H9 (cell line): ENCODE data around the gene ENOX1. TPM values are rescaled to one million over a fixed set of nuclear protein-coding genes. Genes with fewer than 3 reads are reported as not detected.

Source experiments
- DNase-seq: peaks from one replicate; pipeline ENCODE4 v3.0.0-alpha.2; 2017
- H2AFZ ChIP-seq: one replicate; pipeline ENCODE4 v1.6.1; 2013; ENCODE audit warnings: mild to moderate bottlenecking, low read length, control low read depth, moderate library complexity
- H2AK5ac ChIP-seq: 2 replicates; pipeline ENCODE4 v1.6.1; 2013; ENCODE audit warnings: low read length, control low read depth, mixed read lengths; ENCODE audit not compliant: insufficient read length
- H2BK120ac ChIP-seq: one replicate; pipeline ENCODE4 v1.6.1; 2013; ENCODE audit warnings: low read depth, mild to moderate bottlenecking, low read length, control low read depth, inconsistent platforms; ENCODE audit not compliant: poor library complexity, severe bottlenecking
- H2BK12ac ChIP-seq: 2 replicates; pipeline ENCODE4 v1.6.1; 2013; ENCODE audit warnings: low read length, control low read depth, mixed read lengths, low read depth; ENCODE audit not compliant: insufficient read length
- H2BK15ac ChIP-seq: 2 replicates; pipeline ENCODE4 v1.6.1; 2013; ENCODE audit warnings: low read depth, low read length, control low read depth
- H2BK20ac ChIP-seq: one replicate; pipeline ENCODE4 v1.6.1; 2013; ENCODE audit warnings: low read depth, mild to moderate bottlenecking, low read length, control low read depth, inconsistent platforms; ENCODE audit not compliant: poor library complexity, severe bottlenecking
- H2BK5ac ChIP-seq: 2 replicates; pipeline ENCODE4 v1.6.1; 2013; ENCODE audit warnings: low read length, control low read depth, mixed read lengths; ENCODE audit not compliant: insufficient read length
- H3K14ac ChIP-seq: 2 replicates; pipeline ENCODE4 v1.6.1; 2013; ENCODE audit warnings: low read length, control low read depth; ENCODE audit not compliant: insufficient read depth
- H3K18ac ChIP-seq: 2 replicates; pipeline ENCODE4 v1.6.1; 2013; ENCODE audit warnings: low read depth, mild to moderate bottlenecking, mixed read lengths, low read length, control low read depth; ENCODE audit not compliant: insufficient read length
- H3K23ac ChIP-seq: 2 replicates; pipeline ENCODE4 v1.6.1; 2013; ENCODE audit warnings: low read length, control low read depth, mixed read lengths, low read depth; ENCODE audit not compliant: insufficient read length
- H3K23me2 ChIP-seq: 2 replicates; pipeline ENCODE4 v1.6.1; 2013; ENCODE audit warnings: low read depth, mild to moderate bottlenecking, mixed read lengths, low read length, control low read depth; ENCODE audit not compliant: insufficient read length, poor library complexity, severe bottlenecking
- H3K27ac ChIP-seq: 2 replicates; pipeline ENCODE4 v1.5.1; 2013; ENCODE audit warnings: low read length, control low read depth, mixed read lengths, low read depth; ENCODE audit not compliant: insufficient read length
- H3K27me3 ChIP-seq: 2 replicates; pipeline ENCODE4 v1.6.1; 2013; ENCODE audit warnings: low read length, control low read depth, inconsistent platforms; ENCODE audit not compliant: insufficient read depth
- H3K4ac ChIP-seq: 2 replicates; pipeline ENCODE4 v1.6.1; 2013; ENCODE audit warnings: low read depth, mild to moderate bottlenecking, control low read depth, inconsistent platforms, low read length, moderate library complexity
- H3K4me1 ChIP-seq: 2 replicates; pipeline ENCODE4 v1.6.1; 2013; ENCODE audit warnings: low read length, control low read depth, inconsistent platforms; ENCODE audit not compliant: insufficient read depth
- H3K4me2 ChIP-seq: 2 replicates; pipeline ENCODE4 v1.6.1; 2013; ENCODE audit warnings: low read length, control low read depth, mixed read lengths; ENCODE audit not compliant: insufficient read length, insufficient read depth
- H3K56ac ChIP-seq: 2 replicates; pipeline ENCODE4 v1.6.1; 2013; ENCODE audit warnings: low read depth, mild to moderate bottlenecking, mixed read lengths, low read length, control low read depth; ENCODE audit not compliant: insufficient read length
- H3K79me1 ChIP-seq: 2 replicates; pipeline ENCODE4 v1.6.1; 2013; ENCODE audit warnings: low read depth, mild to moderate bottlenecking, moderate library complexity, low read length, control low read depth, inconsistent platforms; ENCODE audit not compliant: insufficient read depth, poor library complexity, severe bottlenecking
- H3K79me2 ChIP-seq: 2 replicates; pipeline ENCODE4 v1.6.1; 2013; ENCODE audit warnings: low read length, control low read depth, inconsistent platforms; ENCODE audit not compliant: insufficient read depth
- H3K9ac ChIP-seq: 2 replicates; pipeline ENCODE4 v1.6.1; 2013; ENCODE audit warnings: low read length, control low read depth, mixed read lengths; ENCODE audit not compliant: insufficient read length; ENCODE audit errors: extremely low read depth
- H3K9me3 ChIP-seq: one replicate; pipeline ENCODE4 v1.6.1; 2013; ENCODE audit warnings: low read depth, low read length, inconsistent platforms; ENCODE audit not compliant: control insufficient read depth
- H3T11ph ChIP-seq: one replicate; pipeline ENCODE4 v1.6.1; 2013; ENCODE audit warnings: mild to moderate bottlenecking, low read length, control low read depth, inconsistent platforms
- H4K20me1 ChIP-seq: one replicate; pipeline ENCODE4 v1.6.1; 2013; ENCODE audit not compliant: control insufficient read depth, insufficient read length, insufficient read depth
- H4K5ac ChIP-seq: 2 replicates; pipeline ENCODE4 v1.6.1; 2013; ENCODE audit warnings: low read depth, mild to moderate bottlenecking, mixed read lengths, low read length, control low read depth; ENCODE audit not compliant: insufficient read length
- H4K8ac ChIP-seq: replicated peaks from 2 replicates; pipeline ENCODE4 v1.6.1; 2013; ENCODE audit warnings: low read length, control low read depth, mixed read lengths, low read depth; ENCODE audit not compliant: insufficient read length
- H4K91ac ChIP-seq: 2 replicates; pipeline ENCODE4 v1.6.1; 2013; ENCODE audit warnings: low read depth, mild to moderate bottlenecking, moderate library complexity, mixed read lengths, low read length, control low read depth; ENCODE audit not compliant: insufficient read length
- H3K27ac Mint-ChIP-seq, 3 experiments: 2 replicates in 2 of 3; 3 replicates in 1 of 3; pipeline ENCODE4 v1.8.0; 2020 to 2021; ENCODE audit warnings: mixed read lengths in 3 of 3, mild to moderate bottlenecking in 1 of 3, moderate library complexity in 1 of 3
- H3K27me3 Mint-ChIP-seq: 2 replicates; pipeline ENCODE4 v1.8.0; 2021; ENCODE audit warnings: low read depth, mild to moderate bottlenecking, moderate library complexity, mixed read lengths
- H3K36me3 Mint-ChIP-seq, 3 experiments: 2 replicates in 2 of 3; 3 replicates in 1 of 3; pipeline ENCODE4 v1.8.0; 2020 to 2021; ENCODE audit warnings: low read depth in 3 of 3, mixed read lengths in 3 of 3; ENCODE audit not compliant: insufficient read depth in 1 of 3
- H3K4me1 Mint-ChIP-seq, 2 experiments: 2 replicates each; pipeline ENCODE4 v1.8.0; 2020; ENCODE audit warnings: mixed read lengths in 2 of 2
- H3K4me3 Mint-ChIP-seq, 2 experiments: 2 replicates in 1 of 2; 3 replicates in 1 of 2; pipeline ENCODE4 v1.8.0; 2020 to 2021; ENCODE audit warnings: mild to moderate bottlenecking in 2 of 2, mixed read lengths in 2 of 2, moderate library complexity in 1 of 2
- H3K9me3 Mint-ChIP-seq, 2 experiments: 2 replicates in 1 of 2; 3 replicates in 1 of 2; pipeline ENCODE4 v1.8.0; 2020; ENCODE audit warnings: mild to moderate bottlenecking in 2 of 2, mixed read lengths in 2 of 2, moderate library complexity in 1 of 2
- CTCF ChIP-seq: fragments of 200-600 bp; sonication (generic); conservative IDR thresholded peaks from 3 replicates; pipeline ENCODE4 v1.8.0; 2021; ENCODE audit warnings: antibody characterized with exemption, mild to moderate bottlenecking
- total RNA-seq: library from RNA; stranded (reverse); gene quantifications from 2 replicates; pipeline ENCODE4 v1.2.1, GENCODE V29; 2021

The ENOX1 gene
- total RNA-seq, 1 experiment from 2014 or later = 0.24 TPM

- Histone ChIP-seq H2BK5ac (no peak overlapping the region), H2AK5ac (no peak overlapping the region), H3K79me2 (no peaks in the 10 kb centered on the region), H3K23me2 (no peaks in the 10 kb centered on the region), H3K4me1 (peaks cover 7% of the 10 kb centered on the region; the same call in 1 of the 2 replicates), H2BK15ac (no peak overlapping the region), H3K4me2 (no peak overlapping the region), H2AFZ (no peak overlapping the region), H2BK12ac (no peak overlapping the region), H4K20me1 (no peaks in the 10 kb centered on the region), H3K9ac (no peak overlapping the region), H3K27me3 (no peaks in the 10 kb centered on the region), H3K18ac (no peak overlapping the region), H2BK120ac (no peak overlapping the region), H3K27ac (no peak overlapping the region), H4K91ac (no peak overlapping the region), H4K5ac (no peak overlapping the region), H3K14ac (no peak overlapping the region), H2BK20ac (no peak overlapping the region), H3K9me3 (no peaks in the 10 kb centered on the region), H3K4ac (no peak overlapping the region), H3T11ph (no peak overlapping the region), H3K23ac (no peak overlapping the region), H4K8ac (no peak overlapping the region), H3K56ac (no peak overlapping the region), H3K79me1 (no peaks in the 10 kb centered on the region)
- Mint-ChIP-seq H3K27me3 (peaks cover 2% of the 10 kb centered on the region; the same call in 1 of the 2 replicates), H3K4me3 (no peak overlapping the region), H3K4me1 (peaks cover 30 to 41% of the 10 kb centered on the region in 2 experiments), H3K27ac (no peak overlapping the region), H3K36me3 (peaks cover 0 to 4% (median 3%) of the 10 kb centered on the region in 3 experiments; a peak in 3 of 7 replicates), H3K9me3 (0 out of 5 replicates have a peak, but pooled peaks cover 0 to 2% of the 10 kb centered on the region in 2 experiments)
- no peak for DNase-seq
- no peak for TF ChIP-seq CTCF
Measured at GRCh38 chr13:43808676-43809075, 21.9 kb upstream of the ENOX1 start.
